Activated CD4-positive, alpha-beta T cell treated with anti-CD3 and anti-CD28 coated beads, Interleukin-2, amount 50 U/mL, for 4 hours (primary cell): Measurements from ENCODE around the gene DCDC2.
"Not testable (repeated sequence)": the region's sequence is repeated elsewhere in the genome, so short reads cannot be mapped to it uniquely, and the experiment has no call there.

ENCODE experiments used
- DNase-seq, 2 experiments: peaks; one replicate each; pipeline ENCODE4 v3.0.0-alpha.2; 2020

The DCDC2 gene

GRCh38 chr6:24357336-24358218 is at the start of gene DCDC2:
TSS of gene DCDC2 (minus strand) at chr6:24358059. CDS start at chr6:24357750, 309 bp downstream.
- peak; percentile 17 to 28 for DNase-seq

GRCh38 chr6:24405262-24405661 is 47.4 kb upstream of the DCDC2 start:
- no peak for DNase-seq

- no peak for DNase-seq
Observed at GRCh38 chr6:24403501-24403824, 45.6 kb upstream of the DCDC2 start.

GRCh38 chr6:24402697-24403500 is 45.0 kb upstream of the DCDC2 start, which contains the start of gene MRS2:
TSS of gene MRS2 (plus strand) at chr6:24402936. CDS start at chr6:24403047, 111 bp downstream.
- DNase-seq, result peak; percentile 65 to 75

- DNase-seq, result no peak
Observed at GRCh38 chr6:24401458-24401857, 43.6 kb upstream of the DCDC2 start.

DNA sequence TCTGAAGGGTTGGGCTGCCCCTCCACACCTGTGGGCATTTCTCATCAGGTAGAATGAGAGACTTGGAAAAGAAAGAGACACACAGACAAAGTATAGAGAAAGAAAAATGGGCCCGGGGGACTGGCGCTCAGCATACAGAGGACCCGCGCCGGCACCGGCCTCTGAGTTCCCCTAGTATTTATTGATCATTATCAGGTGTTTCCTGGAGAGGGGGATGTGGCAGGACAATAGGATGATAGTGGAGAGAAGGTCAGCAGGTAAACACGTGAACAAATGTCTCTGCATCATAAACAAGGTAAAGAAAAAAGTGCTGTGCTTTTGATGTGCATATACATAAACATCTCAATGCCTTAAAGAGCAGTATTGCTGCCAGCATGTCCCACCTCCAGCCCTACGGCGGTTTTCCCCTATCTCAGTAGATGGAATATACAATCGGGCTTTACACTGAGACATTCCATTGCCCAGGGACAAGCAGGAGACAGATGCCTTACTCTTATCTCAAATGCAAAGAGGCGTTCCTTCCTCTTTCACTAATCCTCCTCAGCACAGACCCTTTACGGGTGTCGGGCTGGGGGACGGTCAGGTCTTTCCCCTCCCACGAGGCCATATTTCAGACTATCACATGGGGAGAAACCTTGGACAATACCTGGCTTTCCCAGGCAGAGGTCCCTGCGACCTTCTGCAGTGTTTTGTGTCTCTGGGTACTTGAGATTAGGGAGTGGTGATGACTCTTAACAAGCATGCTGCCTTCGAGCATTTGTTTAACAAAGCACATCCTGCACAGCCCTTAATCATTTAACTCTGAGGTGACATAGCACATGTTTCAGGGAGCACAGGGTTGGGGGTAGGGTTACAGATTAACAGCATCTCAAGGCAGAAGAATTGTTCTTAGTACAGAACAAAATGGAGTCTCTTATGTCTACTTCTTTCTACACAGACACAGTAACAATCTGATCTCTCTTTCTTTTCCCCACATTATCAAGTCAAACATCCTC is 42.5 kb upstream of the DCDC2 start:
- not testable (repeated sequence) for DNase-seq

GRCh38 chr6:24397631-24398030 is 39.8 kb upstream of the DCDC2 start:
- DNase-seq, result no peak

DNA sequence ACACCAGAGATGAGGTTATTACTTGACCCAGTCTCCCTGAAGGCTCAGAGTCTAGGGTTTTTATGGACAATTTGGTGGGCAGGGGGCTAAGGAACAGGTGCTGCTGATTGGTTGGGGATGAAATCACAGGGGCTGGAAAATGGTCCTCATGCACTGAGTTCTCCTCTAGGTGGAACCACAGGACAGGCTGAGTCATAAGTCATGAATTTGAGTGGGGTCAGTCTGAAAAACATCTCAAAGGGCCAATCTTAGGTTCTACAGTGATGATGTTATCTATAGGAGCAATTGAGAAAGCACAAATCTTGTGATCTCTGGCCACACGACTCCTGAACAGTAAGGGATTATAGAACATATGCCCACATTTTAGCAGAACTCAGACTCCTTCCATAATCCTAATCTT is 39.0 kb upstream of the DCDC2 start:
- DNase-seq, result no peak

- DNase-seq, result no peak
Observed at GRCh38 chr6:24394780-24395437, 37.0 kb upstream of the DCDC2 start.

- no peak for DNase-seq
Observed at GRCh38 chr6:24394061-24394779, 36.4 kb upstream of the DCDC2 start.

DNA sequence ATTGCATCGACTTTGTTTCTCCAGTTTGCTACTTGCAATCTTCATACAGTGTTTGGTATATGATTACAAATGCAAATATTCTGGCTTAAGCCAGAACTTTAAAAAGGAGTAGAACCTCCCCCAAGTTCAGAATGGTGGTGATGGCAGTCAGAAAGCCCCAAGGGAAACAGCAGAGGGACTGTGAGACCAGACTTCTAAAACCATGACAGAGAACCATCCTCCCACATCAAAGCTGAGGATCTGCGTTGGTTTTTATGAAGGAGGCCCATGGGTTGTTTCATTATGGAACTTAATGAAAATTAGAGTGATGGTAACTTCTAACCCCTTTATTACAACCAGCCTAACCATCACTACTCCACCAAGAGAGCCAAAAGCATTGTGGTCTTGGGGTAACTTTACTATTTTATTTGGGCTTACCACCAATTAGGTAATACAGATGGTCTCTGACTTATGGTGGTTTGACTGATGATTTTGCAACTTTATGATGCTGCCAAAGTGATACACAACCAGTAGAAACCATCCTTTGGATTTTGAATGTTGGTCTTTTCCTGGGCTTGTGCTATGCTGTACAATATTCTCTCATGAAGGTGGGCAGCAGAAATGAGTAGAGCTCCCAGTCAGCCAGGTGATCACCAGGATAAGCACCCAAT is 34.0 kb upstream of the DCDC2 start:
- no peak for DNase-seq

DNA sequence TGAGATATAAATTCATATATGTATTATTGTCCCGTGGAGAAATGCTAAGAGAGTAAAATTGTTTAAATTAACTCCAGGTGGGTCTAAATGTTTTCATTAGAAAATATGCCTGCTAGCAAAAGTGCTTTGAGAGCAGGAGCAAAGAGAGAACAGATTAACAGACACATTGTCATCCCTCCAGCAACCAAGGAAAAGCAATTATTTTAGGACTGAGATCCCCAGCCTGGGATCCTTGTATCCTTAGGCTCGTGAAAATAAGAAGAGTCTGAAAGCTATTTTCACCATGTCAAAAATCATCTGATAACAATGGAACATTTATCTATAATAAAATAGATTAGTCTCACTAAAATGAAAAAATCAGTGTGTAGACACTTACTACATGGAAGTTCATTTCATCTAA is 33.3 kb upstream of the DCDC2 start:
- DNase-seq, result no peak

- DNase-seq, result no peak
Observed at GRCh38 chr6:24387818-24388217, 30.0 kb upstream of the DCDC2 start.

GRCh38 chr6:24385536-24386269 is 27.8 kb upstream of the DCDC2 start:
- no peak for DNase-seq

DNA sequence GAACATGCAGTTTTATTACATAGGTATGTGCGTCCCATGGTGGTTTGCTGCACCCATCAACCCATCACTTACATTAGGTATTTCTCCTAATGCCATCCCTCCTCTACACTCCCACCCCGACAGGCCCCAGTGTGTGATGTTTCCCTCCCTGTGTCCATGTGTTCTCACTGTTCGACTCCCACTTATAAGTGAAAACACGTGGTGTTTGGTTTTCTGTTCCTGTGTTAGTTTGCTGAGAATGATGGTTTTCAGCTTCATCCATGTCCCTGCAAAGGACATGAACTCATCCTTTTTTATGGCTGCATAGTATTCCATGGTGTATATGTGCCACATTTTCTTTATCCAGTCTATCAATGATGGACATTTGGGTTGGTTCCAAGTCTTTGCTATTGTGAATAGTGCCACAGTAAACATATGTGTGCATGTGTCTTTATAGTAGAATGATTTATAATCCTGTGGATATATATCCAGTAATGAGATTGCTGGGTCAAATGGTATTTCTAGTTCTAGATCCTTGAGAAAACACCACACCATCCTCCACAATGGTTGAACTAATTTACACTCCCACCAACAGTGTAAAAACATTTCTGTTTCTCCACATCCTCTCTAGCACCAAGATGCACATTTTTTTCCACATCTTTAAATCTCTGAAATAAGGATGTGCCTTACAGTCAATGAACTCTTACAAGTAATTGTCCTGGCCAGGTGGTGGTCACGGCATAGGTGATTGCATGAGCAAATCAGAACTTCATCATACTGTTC is 26.7 kb upstream of the DCDC2 start:
- not testable (repeated sequence) for DNase-seq

GRCh38 chr6:24382891-24383494 is 25.1 kb upstream of the DCDC2 start:
- DNase-seq, result not testable (repeated sequence)

DNA sequence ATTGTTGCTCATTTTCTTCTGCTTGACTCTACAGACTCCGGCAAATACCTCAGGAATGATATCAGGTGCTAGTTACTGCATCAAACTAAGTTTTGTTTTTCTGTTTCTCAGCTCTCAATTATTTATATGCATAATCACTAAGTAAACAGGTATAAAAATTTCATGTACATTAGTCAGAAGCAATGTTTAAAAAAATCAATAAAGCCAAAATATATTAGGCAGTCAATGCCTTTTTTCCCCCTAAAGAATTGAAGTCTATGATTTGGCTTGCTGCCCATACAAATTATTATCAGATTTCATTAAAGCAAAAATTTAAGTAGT is 24.3 kb upstream of the DCDC2 start:
- DNase-seq, result no peak

GRCh38 chr6:24381476-24382219 is 23.8 kb upstream of the DCDC2 start:
- DNase-seq, result no peak
